OCI-LY3 (cell line): Measurements from ENCODE around the gene ZNF710.

Experiments
- H2AFZ ChIP-seq: fragments of 200-600, 300-600 bp; shearing (Covaris generic); 2 replicates; pipeline ENCODE4 v1.6.0; 2014; ENCODE audit warnings: antibody characterized with exemption, low read depth, low read length
- H3K27ac ChIP-seq: fragments of 200-600, 300-600 bp; sonication (generic); 2 replicates; pipeline ENCODE4 v1.5.1; 2014; ENCODE audit warnings: mild to moderate bottlenecking, low read length, moderate library complexity, mixed read lengths
- H3K27me3 ChIP-seq: fragments of 200-600, 300-600 bp; sonication (generic); 2 replicates; pipeline ENCODE4 v1.6.1; 2014; ENCODE audit warnings: low read depth, low read length, mixed read lengths
- H3K36me3 ChIP-seq: fragments of 200-600, 300-600 bp; sonication (generic); replicated peaks from 2 replicates; pipeline ENCODE3; 2014; ENCODE audit warnings: low read depth, low read length, mixed read lengths
- H3K4me1 ChIP-seq: fragments of 300-600, 200-600 bp; sonication (generic); 2 replicates; pipeline ENCODE4 v1.6.1; 2014; ENCODE audit warnings: low read length, mixed read lengths
- H3K4me2 ChIP-seq: fragments of 200-600, 300-600 bp; sonication (generic); 2 replicates; pipeline ENCODE4 v1.6.1; 2014; ENCODE audit warnings: low read length, mixed read lengths
- H3K4me3 ChIP-seq: fragments of 300-600, 200-600 bp; sonication (generic); 2 replicates; pipeline ENCODE4 v1.5.1; 2014; ENCODE audit warnings: antibody characterized with exemption, mild to moderate bottlenecking, low read length, moderate library complexity
- H3K79me2 ChIP-seq: fragments of 300-600, 200-600 bp; shearing (Covaris generic); 2 replicates; pipeline ENCODE4 v1.6.1; 2014; ENCODE audit warnings: mild to moderate bottlenecking, low read length, mixed read lengths
- H3K9ac ChIP-seq: fragments of 300-600, 200-600 bp; shearing (Covaris generic); 2 replicates; pipeline ENCODE4 v1.6.0; 2014; ENCODE audit warnings: mild to moderate bottlenecking, low read length, moderate library complexity
- H3K9me3 ChIP-seq: fragments of 200-600, 300-600 bp; shearing (Covaris generic); 2 replicates; pipeline ENCODE4 v1.6.1; 2014; ENCODE audit warnings: low read length, mixed read lengths; ENCODE audit not compliant: insufficient read depth
- H4K20me1 ChIP-seq: fragments of 200-600, 300-600 bp; sonication (generic); 2 replicates; pipeline ENCODE4 v1.6.1; 2016; ENCODE audit warnings: low read length, mixed read lengths; ENCODE audit not compliant: insufficient read depth
- EZH2phosphoT487 ChIP-seq: fragments of 200-600 bp; shearing (Covaris generic); IDR thresholded peaks from 2 replicates; pipeline ENCODE4 v1.6.1; 2018; ENCODE audit warnings: antibody characterized with exemption, mixed run types, low read depth
- TF ChIP-seq, protein P1 (sequence below): fragments of 200-600, 300-600 bp; sonication (generic); IDR thresholded peaks from 2 replicates; pipeline ENCODE4 v1.5.1; 2014; ENCODE audit warnings: antibody characterized with exemption, low read length, low read depth

The ZNF710 gene

DNA sequence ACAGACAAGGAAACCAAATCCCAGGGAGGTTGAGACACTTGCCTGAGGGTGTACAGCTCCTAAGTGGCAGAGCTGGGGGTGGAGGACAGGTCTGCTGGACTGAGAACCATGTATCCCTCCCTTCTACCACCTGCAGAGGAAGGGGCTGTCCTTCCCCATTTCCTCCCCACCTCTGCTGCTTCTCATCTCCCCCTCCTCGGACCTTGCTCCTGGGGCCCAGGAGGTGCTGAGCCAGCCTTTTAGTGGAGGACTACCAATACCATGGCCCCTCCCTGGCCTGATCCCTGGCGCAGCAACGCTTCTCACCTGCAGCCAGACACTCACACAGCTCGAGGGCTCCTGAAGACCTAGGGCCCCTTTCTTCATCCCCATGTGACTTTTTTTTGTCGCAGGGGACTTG is 50.8 kb downstream of the ZNF710 start:
- H3K9ac ChIP-seq = no peak overlapping the region
- no peak overlapping the region for H3K4me2 ChIP-seq
- H2AFZ ChIP-seq = no peak overlapping the region
- peak overlapping the region; percentile 33; the same call in 1 of the 2 replicates for H3K27ac ChIP-seq
- peaks cover 80% of the 10 kb centered on the region for H3K4me1 ChIP-seq
- H3K79me2 ChIP-seq = peaks cover 92% of the 10 kb centered on the region
- H3K36me3 ChIP-seq = peaks cover 23% of the 10 kb centered on the region
- no peaks in the 10 kb centered on the region for H3K27me3 ChIP-seq
- TF ChIP-seq, protein P1, sequence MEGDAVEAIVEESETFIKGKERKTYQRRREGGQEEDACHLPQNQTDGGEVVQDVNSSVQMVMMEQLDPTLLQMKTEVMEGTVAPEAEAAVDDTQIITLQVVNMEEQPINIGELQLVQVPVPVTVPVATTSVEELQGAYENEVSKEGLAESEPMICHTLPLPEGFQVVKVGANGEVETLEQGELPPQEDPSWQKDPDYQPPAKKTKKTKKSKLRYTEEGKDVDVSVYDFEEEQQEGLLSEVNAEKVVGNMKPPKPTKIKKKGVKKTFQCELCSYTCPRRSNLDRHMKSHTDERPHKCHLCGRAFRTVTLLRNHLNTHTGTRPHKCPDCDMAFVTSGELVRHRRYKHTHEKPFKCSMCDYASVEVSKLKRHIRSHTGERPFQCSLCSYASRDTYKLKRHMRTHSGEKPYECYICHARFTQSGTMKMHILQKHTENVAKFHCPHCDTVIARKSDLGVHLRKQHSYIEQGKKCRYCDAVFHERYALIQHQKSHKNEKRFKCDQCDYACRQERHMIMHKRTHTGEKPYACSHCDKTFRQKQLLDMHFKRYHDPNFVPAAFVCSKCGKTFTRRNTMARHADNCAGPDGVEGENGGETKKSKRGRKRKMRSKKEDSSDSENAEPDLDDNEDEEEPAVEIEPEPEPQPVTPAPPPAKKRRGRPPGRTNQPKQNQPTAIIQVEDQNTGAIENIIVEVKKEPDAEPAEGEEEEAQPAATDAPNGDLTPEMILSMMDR = no peak
- TF ChIP-seq EZH2phosphoT487 = no peak
- H4K20me1 ChIP-seq = no peaks in the 10 kb centered on the region
- no peak overlapping the region for H3K4me3 ChIP-seq
- no peaks in the 10 kb centered on the region for H3K9me3 ChIP-seq

DNA sequence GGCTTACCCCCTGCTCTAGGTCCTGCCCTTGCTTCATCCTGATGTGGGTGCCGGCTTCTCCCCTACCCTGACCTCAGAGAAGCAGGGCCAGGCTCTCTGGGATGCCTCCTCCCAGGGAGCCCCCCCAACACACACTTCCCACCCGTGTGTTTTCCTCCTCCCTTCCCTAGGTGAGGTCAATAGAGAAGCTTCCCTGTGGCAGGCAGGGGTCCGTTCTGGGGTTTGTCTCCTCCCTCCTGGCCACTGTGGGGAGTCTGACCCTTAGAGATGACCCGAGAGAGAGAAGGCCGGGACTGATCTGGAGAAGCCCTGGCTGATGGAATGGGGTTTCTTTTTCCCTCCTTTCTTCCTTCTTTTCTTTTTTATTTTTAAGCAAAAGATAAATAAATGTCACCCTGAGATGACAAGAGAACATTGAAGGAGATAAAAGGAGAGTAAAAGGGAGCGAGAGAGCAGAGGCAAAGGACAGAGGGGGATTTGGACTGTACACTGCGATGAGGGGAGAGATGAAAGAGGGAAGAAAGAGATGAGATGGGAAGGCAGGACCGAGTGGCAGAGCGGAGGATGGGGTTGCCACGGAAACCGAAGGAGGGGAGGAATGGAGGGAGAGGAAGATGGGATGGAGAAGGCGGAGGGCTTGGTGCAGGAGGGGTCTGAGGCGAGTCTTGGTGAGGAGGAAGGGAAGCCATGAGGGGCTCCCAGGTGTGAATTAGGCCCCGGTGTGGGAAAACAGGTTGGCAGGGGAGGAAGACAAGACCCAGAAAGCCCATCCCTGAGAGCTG is 52.8 kb downstream of the ZNF710 start:
- Histone ChIP-seq H3K27ac (peak overlapping the region; percentile 48), H3K4me1 (peaks cover 80% of the 10 kb centered on the region), H3K9ac (peak overlapping the region; percentile 9; the same call in 1 of the 2 replicates), H3K27me3 (no peaks in the 10 kb centered on the region), H3K79me2 (peaks cover 91% of the 10 kb centered on the region), H2AFZ (no peak overlapping the region), H3K36me3 (peaks cover 20% of the 10 kb centered on the region), H4K20me1 (no peaks in the 10 kb centered on the region), H3K4me2 (no peak overlapping the region), H3K4me3 (no peak overlapping the region), H3K9me3 (no peaks in the 10 kb centered on the region)
- TF ChIP-seq, protein P1 = no peak
- no peak for TF ChIP-seq EZH2phosphoT487

DNA sequence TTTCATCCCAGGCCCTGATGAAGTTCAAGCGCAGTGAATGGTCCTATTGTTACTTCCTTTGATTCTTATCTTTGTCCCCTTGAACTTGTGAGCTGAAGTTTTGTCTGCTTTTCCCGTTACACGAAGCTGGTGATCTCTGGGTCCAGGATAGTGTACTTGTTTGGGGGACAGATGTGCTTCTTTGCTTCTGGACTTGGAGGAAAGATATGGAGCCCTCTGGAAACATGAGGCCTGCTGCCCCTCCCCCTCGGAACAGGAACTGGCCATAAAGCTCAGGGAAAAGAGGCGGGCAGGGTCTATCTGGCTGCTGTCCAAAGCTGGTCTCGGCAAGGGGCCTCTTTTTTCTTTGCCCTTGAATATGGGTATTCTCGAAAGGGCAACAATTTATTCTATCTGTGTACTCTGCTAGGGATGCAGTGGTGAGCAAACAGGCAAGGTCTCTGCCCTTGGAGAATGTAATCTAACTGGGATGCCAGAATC is 53.5 kb downstream of the ZNF710 start:
- Histone ChIP-seq H4K20me1 (no peaks in the 10 kb centered on the region), H3K27ac (peak overlapping the region; percentile 48), H3K27me3 (no peaks in the 10 kb centered on the region), H3K79me2 (peaks cover 87% of the 10 kb centered on the region), H2AFZ (no peak overlapping the region), H3K9ac (peak overlapping the region; percentile 1; the same call in 1 of the 2 replicates), H3K4me1 (peaks cover 80% of the 10 kb centered on the region), H3K4me3 (no peak overlapping the region), H3K9me3 (no peaks in the 10 kb centered on the region), H3K4me2 (peak overlapping the region; percentile 20; the same call in 1 of the 2 replicates), H3K36me3 (peaks cover 22% of the 10 kb centered on the region)
- TF ChIP-seq, protein P1 = no peak
- no peak for TF ChIP-seq EZH2phosphoT487

DNA sequence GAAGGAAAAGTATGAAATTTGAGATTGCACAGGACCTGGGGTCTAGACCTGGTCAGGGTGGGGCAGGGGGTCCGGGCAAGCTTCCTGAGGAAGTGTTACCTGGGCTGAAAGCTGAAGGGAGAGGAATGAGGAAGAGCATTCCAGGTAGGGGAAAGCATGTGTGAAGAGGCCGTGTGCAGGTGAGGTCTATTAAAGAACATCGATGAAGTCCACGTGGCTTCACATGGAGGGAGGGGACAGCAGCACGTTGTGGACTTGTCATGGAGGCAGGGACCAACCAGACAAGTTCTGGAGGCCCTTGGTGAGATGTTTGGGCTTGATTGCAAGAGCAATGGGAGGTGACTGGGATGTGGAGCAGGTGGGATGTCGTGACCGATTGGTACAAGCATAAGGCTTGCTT is 54.1 kb downstream of the ZNF710 start:
- Histone ChIP-seq H3K79me2 (peaks cover 84% of the 10 kb centered on the region), H3K27ac (peak overlapping the region; percentile 48), H3K4me2 (no peak overlapping the region), H3K4me3 (no peak overlapping the region), H2AFZ (no peak overlapping the region), H3K36me3 (peaks cover 22% of the 10 kb centered on the region), H3K9ac (peak overlapping the region; percentile 2; the same call in 1 of the 2 replicates), H3K9me3 (no peaks in the 10 kb centered on the region), H3K4me1 (peaks cover 80% of the 10 kb centered on the region), H3K27me3 (no peaks in the 10 kb centered on the region), H4K20me1 (no peaks in the 10 kb centered on the region)
- TF ChIP-seq EZH2phosphoT487 = no peak
- TF ChIP-seq, protein P1 = no peak
